ENCODE measurements around the gene ANKRD16. TPM values are rescaled to one million over a fixed set of nuclear protein-coding genes. Genes with fewer than 3 reads are reported as not detected.
A peak's percentile ranks its signal among the peaks of the same experiment; 100 is the strongest.
"Not testable (repeated sequence)": the region's sequence is repeated elsewhere in the genome, so short reads cannot be mapped to it uniquely, and the experiment has no call there.

The ANKRD16 gene
- total and polyA plus RNA-seq, 8 donors, result 2.2 to 233 (median 8.2) TPM

DNA sequence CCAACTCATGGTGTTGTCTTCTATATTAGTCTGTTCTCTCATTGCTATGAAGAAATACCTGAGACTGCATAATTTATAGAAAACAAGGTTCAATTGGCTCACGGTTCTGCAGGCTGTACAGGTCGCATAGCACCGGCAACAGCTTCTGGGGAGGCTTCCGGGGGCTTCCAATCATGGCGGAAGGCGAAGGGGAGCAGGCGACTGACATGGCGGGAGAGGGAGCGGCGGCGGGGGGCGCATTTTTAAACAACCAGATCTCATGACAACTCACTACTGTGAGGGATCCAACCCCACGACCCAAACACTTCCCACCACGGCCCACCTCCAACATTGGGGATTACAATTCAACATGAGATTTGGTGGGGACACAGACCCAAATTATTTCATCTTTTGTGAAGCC is 47.7 kb downstream of the ANKRD16 start:
- no peak overlapping the region for H3K4me3 ChIP-seq
- no peak for DNase-seq
- intact Hi-C loops (cut with DNase I; ENCODE audit: low total_unique reads), result no loop called here
- no peaks in the 10 kb centered on the region for H3K27me3 ChIP-seq
- no peak for TF ChIP-seq POLR2AphosphoS5 (IDR thresholded peaks at IDR 0.05)
- TF ChIP-seq POLR2A (IDR thresholded peaks at IDR 0.05), result no peak
- TF ChIP-seq, protein P1, sequence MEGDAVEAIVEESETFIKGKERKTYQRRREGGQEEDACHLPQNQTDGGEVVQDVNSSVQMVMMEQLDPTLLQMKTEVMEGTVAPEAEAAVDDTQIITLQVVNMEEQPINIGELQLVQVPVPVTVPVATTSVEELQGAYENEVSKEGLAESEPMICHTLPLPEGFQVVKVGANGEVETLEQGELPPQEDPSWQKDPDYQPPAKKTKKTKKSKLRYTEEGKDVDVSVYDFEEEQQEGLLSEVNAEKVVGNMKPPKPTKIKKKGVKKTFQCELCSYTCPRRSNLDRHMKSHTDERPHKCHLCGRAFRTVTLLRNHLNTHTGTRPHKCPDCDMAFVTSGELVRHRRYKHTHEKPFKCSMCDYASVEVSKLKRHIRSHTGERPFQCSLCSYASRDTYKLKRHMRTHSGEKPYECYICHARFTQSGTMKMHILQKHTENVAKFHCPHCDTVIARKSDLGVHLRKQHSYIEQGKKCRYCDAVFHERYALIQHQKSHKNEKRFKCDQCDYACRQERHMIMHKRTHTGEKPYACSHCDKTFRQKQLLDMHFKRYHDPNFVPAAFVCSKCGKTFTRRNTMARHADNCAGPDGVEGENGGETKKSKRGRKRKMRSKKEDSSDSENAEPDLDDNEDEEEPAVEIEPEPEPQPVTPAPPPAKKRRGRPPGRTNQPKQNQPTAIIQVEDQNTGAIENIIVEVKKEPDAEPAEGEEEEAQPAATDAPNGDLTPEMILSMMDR (IDR thresholded peaks at IDR 0.05), result no peak
- no peak for TF ChIP-seq EP300 (IDR thresholded peaks at IDR 0.05)
- H3K9me3 ChIP-seq, result no peaks in the 10 kb centered on the region
- 91 to 96% (median 94%) methylated on average over 14 of the region's 14 CpGs for WGBS, 5 donors
- H3K36me3 ChIP-seq, result no peaks in the 10 kb centered on the region
- H3K4me1 ChIP-seq, result peaks cover 0 to 11% (median 0%) of the 10 kb centered on the region in 4 donors
- H3K27ac ChIP-seq, result no peak overlapping the region

DNA sequence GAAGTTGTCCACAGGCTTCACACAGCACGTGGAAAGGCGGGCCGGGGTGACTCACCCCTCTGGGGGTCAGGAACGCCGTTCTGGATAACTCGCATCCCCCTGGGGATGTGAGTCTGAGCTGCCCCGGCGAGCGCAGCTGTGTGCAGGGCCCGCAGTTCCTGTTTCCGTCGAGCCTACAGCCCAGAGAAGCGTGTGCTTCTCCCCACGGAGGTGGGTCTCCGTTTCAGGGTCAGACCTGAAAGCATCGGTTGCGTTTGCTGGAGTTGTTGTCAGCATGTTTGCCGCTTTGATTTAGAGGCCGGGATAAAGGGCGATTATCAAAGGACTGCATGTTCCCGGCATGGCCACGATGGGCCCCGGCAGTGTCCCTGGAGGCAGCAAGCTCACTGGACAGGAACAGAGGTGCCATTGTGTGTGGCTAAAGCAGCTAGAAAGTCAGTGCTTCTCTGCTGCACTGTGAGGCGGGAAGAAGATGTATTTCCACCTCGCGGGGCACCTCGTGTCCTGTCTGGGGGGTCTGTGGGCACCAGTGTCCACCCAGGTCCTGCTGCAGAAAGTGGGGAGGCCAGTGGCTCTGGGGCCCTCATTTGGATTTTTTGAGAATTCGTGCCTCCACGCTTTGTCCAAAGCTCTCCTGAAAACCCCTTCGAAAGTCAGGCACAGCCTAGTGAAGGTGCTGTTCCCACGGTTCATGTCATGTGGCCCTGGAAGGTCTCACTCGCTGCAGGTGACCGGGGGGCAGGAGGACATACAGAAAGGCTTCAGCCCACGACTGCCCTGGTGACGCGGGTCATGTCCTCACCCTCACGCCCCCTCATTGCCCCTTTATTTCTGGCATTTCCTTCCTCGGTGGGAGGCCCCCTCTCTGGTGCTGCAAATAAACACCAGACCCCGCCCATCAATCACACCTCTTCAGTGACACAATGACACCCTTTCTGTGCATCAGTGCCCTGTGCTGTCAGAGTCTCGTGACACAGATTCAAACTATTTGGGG is 49.1 kb downstream of the ANKRD16 start:
- TF ChIP-seq, protein P1 (IDR thresholded peaks at IDR 0.05), result no peak
- TF ChIP-seq POLR2AphosphoS5 (IDR thresholded peaks at IDR 0.05) (no peak), POLR2A (IDR thresholded peaks at IDR 0.05) (no peak), EP300 (IDR thresholded peaks at IDR 0.05) (no peak)
- intact Hi-C loops (cut with DNase I; ENCODE audit: low total_unique reads), result no loop called here
- H3K4me3 ChIP-seq, result no peak overlapping the region
- no peaks in the 10 kb centered on the region for H3K36me3 ChIP-seq
- H3K9me3 ChIP-seq, result no peaks in the 10 kb centered on the region
- H3K4me1 ChIP-seq, result peaks cover 0 to 9% (median 0%) of the 10 kb centered on the region in 4 donors
- peak overlapping the region in 1 of 5 donors; percentile 14 for H3K27ac ChIP-seq
- WGBS, 5 donors, result 51 to 60% (median 55%) methylated on average over 33 to 40 of the region's 40 CpGs
- peak in 1 of 2 donors; percentile 54 for DNase-seq
- no peaks in the 10 kb centered on the region for H3K27me3 ChIP-seq

DNA sequence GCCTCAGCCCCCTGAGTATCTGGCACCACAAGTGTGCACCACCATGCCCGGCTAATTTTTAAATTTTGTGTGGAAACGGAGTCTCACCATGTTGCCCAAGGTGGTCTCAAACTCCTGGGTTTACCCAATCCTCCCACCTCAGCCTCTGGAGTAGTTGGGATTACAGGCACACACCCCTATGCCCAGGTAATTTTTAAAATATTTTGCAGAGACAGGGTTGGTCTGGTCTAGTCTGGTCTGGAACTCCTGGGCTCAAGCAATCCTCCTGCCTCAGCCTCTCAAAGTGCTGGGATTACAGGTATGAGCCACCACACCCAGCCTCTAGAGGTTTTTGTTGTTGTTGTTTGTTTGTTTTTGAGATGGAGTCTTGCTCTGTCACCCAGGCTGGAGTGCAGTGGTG is 53.5 kb downstream of the ANKRD16 start:
- H3K4me3 ChIP-seq; H3K27ac ChIP-seq; DNase-seq; H3K36me3 ChIP-seq; H3K27me3 ChIP-seq; intact Hi-C loops (cut with DNase I; ENCODE audit: low total_unique reads); H3K9me3 ChIP-seq: not testable (repeated sequence)
- 85 to 100% (median 95%) methylated on average over 2 of the region's 2 CpGs for WGBS, 5 donors
- peaks cover 0 to 11% (median 9%) of the 10 kb centered on the region in 4 donors for H3K4me1 ChIP-seq

DNA sequence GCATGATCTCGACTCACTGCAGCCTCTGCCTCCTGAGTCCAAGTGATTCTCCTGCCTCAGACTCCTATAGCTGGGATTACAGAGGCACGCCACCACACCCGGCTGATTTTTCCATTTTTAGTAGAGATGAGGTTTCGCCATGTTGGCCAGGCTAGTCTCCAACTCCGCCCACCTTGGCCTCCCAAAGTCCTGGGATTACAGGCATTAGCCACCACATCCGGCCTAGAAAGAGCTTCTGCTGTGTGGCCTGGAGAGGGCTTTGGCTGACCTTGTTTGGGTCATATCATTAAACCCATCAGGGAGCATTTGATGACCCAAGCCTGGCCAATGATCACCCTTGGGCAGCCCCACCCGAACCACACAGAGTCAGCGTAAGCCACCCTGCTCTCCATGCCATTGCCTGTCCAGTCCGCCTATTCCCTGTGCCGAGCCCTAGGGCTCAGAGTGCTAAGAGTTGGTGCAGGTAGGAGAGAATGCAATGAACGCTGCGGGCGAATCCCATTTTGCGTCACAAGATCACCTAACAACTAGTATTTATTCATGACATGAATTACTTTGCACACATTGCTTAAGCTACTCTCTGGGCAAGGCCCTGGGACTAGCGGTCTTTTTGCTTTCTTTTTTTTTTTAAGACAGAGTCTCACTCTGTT is 54.1 kb downstream of the ANKRD16 start:
- 90 to 96% (median 94%) methylated on average over 12 to 15 of the region's 15 CpGs for WGBS, 5 donors
- intact Hi-C loops (cut with DNase I; ENCODE audit: low total_unique reads), result no loop called here
- Histone ChIP-seq H3K36me3 (no peaks in the 10 kb centered on the region), H3K4me1 (peaks cover 0 to 11% (median 9%) of the 10 kb centered on the region in 4 donors), H3K27me3 (no peaks in the 10 kb centered on the region), H3K4me3 (no peak overlapping the region), H3K9me3 (no peaks in the 10 kb centered on the region), H3K27ac (no peak overlapping the region)
- TF ChIP-seq, protein P1 (IDR thresholded peaks at IDR 0.05), result no peak
- TF ChIP-seq EP300 (IDR thresholded peaks at IDR 0.05), result no peak
- TF ChIP-seq POLR2A (IDR thresholded peaks at IDR 0.05), result no peak
- no peak for TF ChIP-seq POLR2AphosphoS5 (IDR thresholded peaks at IDR 0.05)
- DNase-seq, result no peak

Data from stomach (tissue), 9 donors.